Neural progenitor cell (in vitro differentiated cells): Measurements from ENCODE around the gene RHOBTB3. TPM values are rescaled to one million over a fixed set of nuclear protein-coding genes. Genes with fewer than 3 reads are reported as not detected.

ENCODE experiments used
- DNase-seq: peaks from one replicate; pipeline ENCODE4 v3.0.0-alpha.2; 2016; ENCODE audit warnings: low spot score
- H2AFZ ChIP-seq: fragments of 200-600 bp; sonication (generic); replicated peaks from 2 replicates; pipeline ENCODE4 v1.6.1; 2016; ENCODE audit warnings: antibody characterized with exemption
- H3F3A ChIP-seq: fragments of 200-600 bp; sonication (generic); 2 replicates; pipeline ENCODE4 v1.6.1; 2016; ENCODE audit warnings: antibody characterized with exemption, low read depth
- H3K27ac ChIP-seq: fragments of 200-600 bp; sonication (generic); 2 replicates; pipeline ENCODE4 v1.5.1; 2016; ENCODE audit warnings: mild to moderate bottlenecking
- H3K27me3 ChIP-seq: fragments of 200-600 bp; sonication (generic); 2 replicates; pipeline ENCODE4 v1.6.1; 2016; ENCODE audit warnings: mild to moderate bottlenecking, moderate library complexity
- H3K36me3 ChIP-seq: fragments of 200-600 bp; sonication (generic); 2 replicates; pipeline ENCODE4 v1.5.1; 2016
- H3K4me1 ChIP-seq: fragments of 200-600 bp; sonication (generic); 2 replicates; pipeline ENCODE4 v1.6.1; 2016; ENCODE audit warnings: mixed run types
- H3K4me2 ChIP-seq: fragments of 200-600 bp; sonication (generic); 2 replicates; pipeline ENCODE4 v1.6.1; 2016
- H3K4me3 ChIP-seq: fragments of 200-600 bp; sonication (generic); 2 replicates; pipeline ENCODE4 v1.5.1; 2016
- H3K79me2 ChIP-seq: fragments of 200-600 bp; sonication (generic); 2 replicates; pipeline ENCODE4 v1.6.1; 2016; ENCODE audit warnings: low read depth
- H3K9ac ChIP-seq: fragments of 200-600 bp; sonication (generic); 2 replicates; pipeline ENCODE4 v1.6.1; 2016
- H3K9me3 ChIP-seq: fragments of 200-600 bp; sonication (generic); 2 replicates; pipeline ENCODE4 v1.5.1; 2016; ENCODE audit warnings: low read depth
- H4K20me1 ChIP-seq: fragments of 200-600 bp; sonication (generic); 2 replicates; pipeline ENCODE4 v1.6.1; 2016; ENCODE audit warnings: low read depth
- H3K27ac Mint-ChIP-seq: 3 replicates; pipeline ENCODE4 v1.8.0; 2021; ENCODE audit warnings: mixed read lengths
- H3K27me3 Mint-ChIP-seq: 2 replicates; pipeline ENCODE4 v1.8.0; 2022; ENCODE audit warnings: low read depth, mild to moderate bottlenecking, inconsistent platforms, moderate library complexity, mixed read lengths; ENCODE audit not compliant: insufficient read depth
- H3K36me3 Mint-ChIP-seq: 3 replicates; pipeline ENCODE4 v1.8.0; 2021; ENCODE audit warnings: mixed read lengths
- H3K4me1 Mint-ChIP-seq: 3 replicates; pipeline ENCODE4 v1.8.0; 2021; ENCODE audit warnings: mixed read lengths
- H3K4me3 Mint-ChIP-seq: 3 replicates; pipeline ENCODE4 v1.8.0; 2021; ENCODE audit warnings: mild to moderate bottlenecking, moderate library complexity, mixed read lengths
- H3K9me3 Mint-ChIP-seq: 3 replicates; pipeline ENCODE4 v1.8.0; 2020; ENCODE audit warnings: mixed read lengths
- EZH2 ChIP-seq: fragments of 200-600 bp; sonication (generic); IDR thresholded peaks from 2 replicates; pipeline ENCODE4 v1.6.1; 2017; ENCODE audit warnings: antibody characterized with exemption, mild to moderate bottlenecking, moderate library complexity
- EZH2phosphoT487 ChIP-seq: fragments of 200-600 bp; sonication (generic); IDR thresholded peaks from 2 replicates; pipeline ENCODE4 v1.6.1; 2017; ENCODE audit warnings: antibody characterized with exemption
- total RNA-seq: library from RNA; depleted of rRNA; stranded (reverse); fragments of >200 nt; gene quantifications from 2 replicates; pipeline ENCODE4 v1.2.3, GENCODE V29; 2015; ENCODE audit warnings: low replicate concordance
- TF ChIP-seq, protein P1 (sequence below): fragments of 200-600 bp; sonication (generic); IDR thresholded peaks from 2 replicates; pipeline ENCODE4 v1.5.1; 2017; ENCODE audit warnings: antibody characterized with exemption, mild to moderate bottlenecking

The RHOBTB3 gene
- total RNA-seq, 1 donor from 2014 or later = 3.6 TPM

DNA sequence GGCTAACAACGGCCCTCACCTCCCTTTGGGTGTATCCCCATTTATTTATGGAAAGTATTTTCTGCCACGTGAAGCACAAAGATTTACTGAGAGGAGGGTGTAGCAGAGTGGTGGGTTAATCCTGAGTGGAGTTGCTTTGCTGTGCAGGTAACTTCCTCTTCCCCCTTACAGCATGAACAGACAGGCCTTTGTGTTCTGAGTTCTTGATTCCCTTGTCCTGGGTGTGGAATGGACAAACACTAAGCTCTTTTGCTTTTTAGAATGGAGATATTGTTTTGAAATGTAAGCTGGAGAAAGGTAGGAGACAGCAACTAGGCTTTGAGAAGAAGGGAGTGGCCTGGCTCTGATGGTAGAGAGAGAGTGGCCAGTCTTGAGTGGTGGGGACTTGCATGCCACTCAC is 108.5 kb downstream of the RHOBTB3 start:
- no peaks in the 10 kb centered on the region for H4K20me1 ChIP-seq
- TF ChIP-seq, protein P1, sequence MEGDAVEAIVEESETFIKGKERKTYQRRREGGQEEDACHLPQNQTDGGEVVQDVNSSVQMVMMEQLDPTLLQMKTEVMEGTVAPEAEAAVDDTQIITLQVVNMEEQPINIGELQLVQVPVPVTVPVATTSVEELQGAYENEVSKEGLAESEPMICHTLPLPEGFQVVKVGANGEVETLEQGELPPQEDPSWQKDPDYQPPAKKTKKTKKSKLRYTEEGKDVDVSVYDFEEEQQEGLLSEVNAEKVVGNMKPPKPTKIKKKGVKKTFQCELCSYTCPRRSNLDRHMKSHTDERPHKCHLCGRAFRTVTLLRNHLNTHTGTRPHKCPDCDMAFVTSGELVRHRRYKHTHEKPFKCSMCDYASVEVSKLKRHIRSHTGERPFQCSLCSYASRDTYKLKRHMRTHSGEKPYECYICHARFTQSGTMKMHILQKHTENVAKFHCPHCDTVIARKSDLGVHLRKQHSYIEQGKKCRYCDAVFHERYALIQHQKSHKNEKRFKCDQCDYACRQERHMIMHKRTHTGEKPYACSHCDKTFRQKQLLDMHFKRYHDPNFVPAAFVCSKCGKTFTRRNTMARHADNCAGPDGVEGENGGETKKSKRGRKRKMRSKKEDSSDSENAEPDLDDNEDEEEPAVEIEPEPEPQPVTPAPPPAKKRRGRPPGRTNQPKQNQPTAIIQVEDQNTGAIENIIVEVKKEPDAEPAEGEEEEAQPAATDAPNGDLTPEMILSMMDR = no peak
- TF ChIP-seq EZH2 = no peak
- TF ChIP-seq EZH2phosphoT487 = no peak
- no peak overlapping the region for H2AFZ ChIP-seq

DNA sequence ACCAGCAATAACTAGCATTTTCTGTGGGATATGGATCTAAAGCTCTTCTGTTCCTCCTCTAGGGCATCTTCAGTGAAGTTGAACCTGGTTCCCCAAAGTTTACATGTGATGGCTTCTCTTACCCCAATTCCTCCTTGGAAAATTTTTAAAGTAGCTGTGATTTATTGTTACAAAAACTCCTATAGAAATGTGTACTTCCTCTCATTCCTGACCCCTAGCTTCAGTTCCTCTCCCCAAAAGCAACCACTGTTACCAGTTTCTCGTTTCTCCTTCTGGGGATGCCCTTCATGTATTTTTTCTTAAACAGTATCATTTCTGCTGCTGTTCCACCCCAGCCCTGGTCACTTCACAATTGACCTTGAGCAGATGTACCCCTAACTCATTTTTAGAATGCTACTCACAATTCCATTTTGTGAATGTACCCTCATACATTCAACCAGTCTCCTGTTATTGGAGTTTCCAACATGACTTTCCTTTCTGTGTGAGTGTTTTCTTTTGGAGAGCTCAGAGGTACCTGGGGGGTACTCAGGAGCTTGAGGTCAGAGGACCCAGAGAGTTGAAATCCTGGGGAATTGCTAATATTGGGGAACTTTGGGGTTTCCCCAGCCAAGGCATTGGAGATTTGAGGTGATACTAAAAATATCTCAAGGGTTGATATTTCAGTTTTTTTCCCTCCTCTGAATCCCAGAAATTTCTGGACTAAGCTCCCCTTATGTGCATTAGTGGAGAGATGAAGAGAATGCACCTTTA is 110.0 kb downstream of the RHOBTB3 start:
- Mint-ChIP-seq H3K4me3 (no peak overlapping the region), H3K36me3 (no peaks in the 10 kb centered on the region), H3K4me1 (no peaks in the 10 kb centered on the region), H3K27me3 (peaks cover 7% of the 10 kb centered on the region), H3K9me3 (no peaks in the 10 kb centered on the region), H3K27ac (no peak overlapping the region)
- no peaks in the 10 kb centered on the region for H3K79me2 ChIP-seq
- no peaks in the 10 kb centered on the region for H3K36me3 ChIP-seq
- TF ChIP-seq, protein P1 = no peak
- TF ChIP-seq EZH2phosphoT487 (no peak), EZH2 (no peak)
- no peak overlapping the region for H3K9ac ChIP-seq
- H3K27ac ChIP-seq = no peak overlapping the region
- no peaks in the 10 kb centered on the region for H3K4me1 ChIP-seq
- H3K4me2 ChIP-seq = no peak overlapping the region
- no peak overlapping the region for H3K4me3 ChIP-seq
- no peaks in the 10 kb centered on the region for H3F3A ChIP-seq
- no peak for DNase-seq
- H4K20me1 ChIP-seq = no peaks in the 10 kb centered on the region
- H3K27me3 ChIP-seq = no peaks in the 10 kb centered on the region
- no peaks in the 10 kb centered on the region for H3K9me3 ChIP-seq
- H2AFZ ChIP-seq = no peak overlapping the region

More for the DNA sequence above, 108.5 kb downstream of the RHOBTB3 start:
- H3K4me1 Mint-ChIP-seq = no peaks in the 10 kb centered on the region
- no peak overlapping the region for H3K9ac ChIP-seq
- H3K36me3 Mint-ChIP-seq = no peaks in the 10 kb centered on the region
- H3K27me3 ChIP-seq = peaks cover 5% of the 10 kb centered on the region
- no peaks in the 10 kb centered on the region for H3F3A ChIP-seq
- no peaks in the 10 kb centered on the region for H3K9me3 Mint-ChIP-seq
- H3K4me3 ChIP-seq = no peak overlapping the region
- H3K4me1 ChIP-seq = no peaks in the 10 kb centered on the region
- DNase-seq = no peak
- no peak overlapping the region for H3K4me2 ChIP-seq
- no peaks in the 10 kb centered on the region for H3K79me2 ChIP-seq
- H3K9me3 ChIP-seq = no peaks in the 10 kb centered on the region
- H3K4me3 Mint-ChIP-seq = no peak overlapping the region
- no peaks in the 10 kb centered on the region for H3K36me3 ChIP-seq
- peaks cover 7% of the 10 kb centered on the region for H3K27me3 Mint-ChIP-seq
- no peak overlapping the region for H3K27ac Mint-ChIP-seq
- no peak overlapping the region for H3K27ac ChIP-seq

DNA sequence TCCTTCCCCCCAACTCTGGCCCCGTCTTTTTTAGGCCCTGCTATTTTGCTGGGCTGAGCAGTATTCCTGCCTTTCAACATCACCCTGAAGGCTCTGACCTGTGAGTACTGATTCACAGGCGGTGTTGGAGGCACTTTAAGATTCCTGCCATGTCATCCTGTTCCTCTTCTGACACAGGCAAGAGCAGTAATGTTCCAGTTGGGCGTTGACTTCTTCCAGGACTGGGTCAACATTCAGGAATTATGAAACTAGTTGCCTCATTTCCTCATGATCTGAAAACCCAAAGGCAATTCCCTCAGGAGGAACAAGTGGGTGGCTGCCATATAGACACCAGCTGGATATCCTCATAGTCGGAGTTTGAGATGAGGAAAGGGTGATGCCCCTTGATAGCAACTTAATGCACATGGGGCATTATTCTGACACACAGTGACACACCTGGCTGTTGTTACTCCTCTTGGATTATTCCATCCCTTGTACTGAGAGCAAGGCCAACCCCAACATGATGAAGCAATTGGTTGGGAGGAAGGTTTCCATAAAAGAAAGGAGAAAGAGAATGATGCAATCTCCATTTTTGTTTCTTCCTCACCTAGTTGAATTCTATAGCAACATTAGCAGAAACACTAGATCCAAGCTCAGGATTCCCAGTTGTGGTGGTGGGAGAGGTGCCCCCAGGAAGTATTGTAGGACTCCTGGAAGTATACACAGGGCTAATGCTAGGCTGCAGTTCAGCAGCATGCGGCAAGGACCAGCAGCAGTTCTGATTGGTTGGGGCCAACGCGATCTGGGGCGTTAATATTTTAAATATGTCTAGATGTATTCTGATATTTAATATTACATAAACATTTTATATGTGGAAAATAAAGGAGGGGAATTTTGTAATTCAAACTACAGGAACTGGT is 111.0 kb downstream of the RHOBTB3 start:
- H3K36me3 ChIP-seq = no peaks in the 10 kb centered on the region
- DNase-seq = no peak
- H3K4me1 ChIP-seq = no peaks in the 10 kb centered on the region
- H3K4me1 Mint-ChIP-seq = no peaks in the 10 kb centered on the region
- H3K27me3 Mint-ChIP-seq = peaks cover 7% of the 10 kb centered on the region
- H3K27me3 ChIP-seq = no peaks in the 10 kb centered on the region
- no peaks in the 10 kb centered on the region for H3K9me3 ChIP-seq
- H3K36me3 Mint-ChIP-seq = no peaks in the 10 kb centered on the region
- no peak overlapping the region for H3K4me3 Mint-ChIP-seq
- no peaks in the 10 kb centered on the region for H3K9me3 Mint-ChIP-seq
- H3K4me3 ChIP-seq = no peak overlapping the region
- no peak overlapping the region for H3K4me2 ChIP-seq
- no peak overlapping the region for H3K27ac Mint-ChIP-seq
- H3K27ac ChIP-seq = no peak overlapping the region
- no peak overlapping the region for H2AFZ ChIP-seq
- no peak overlapping the region for H3K9ac ChIP-seq
- no peaks in the 10 kb centered on the region for H3F3A ChIP-seq
- H4K20me1 ChIP-seq = no peaks in the 10 kb centered on the region
- TF ChIP-seq, protein P1 = no peak
- TF ChIP-seq EZH2 (no peak), EZH2phosphoT487 (no peak)
- no peaks in the 10 kb centered on the region for H3K79me2 ChIP-seq
